Activated T-helper 1 cell treated with anti-CD3 and anti-CD28 coated beads, Interleukin-2, amount 50 U/mL, for 16 hours (primary cell): ENCODE measurements around the gene POU3F2.

Experiments
- DNase-seq, 2 donors: peaks; one replicate each; pipeline ENCODE4 v3.0.0-alpha.2; 2020; ENCODE audit warnings: low read depth in 1 of 2, low spot score in 1 of 2

Gene POU3F2

DNA sequence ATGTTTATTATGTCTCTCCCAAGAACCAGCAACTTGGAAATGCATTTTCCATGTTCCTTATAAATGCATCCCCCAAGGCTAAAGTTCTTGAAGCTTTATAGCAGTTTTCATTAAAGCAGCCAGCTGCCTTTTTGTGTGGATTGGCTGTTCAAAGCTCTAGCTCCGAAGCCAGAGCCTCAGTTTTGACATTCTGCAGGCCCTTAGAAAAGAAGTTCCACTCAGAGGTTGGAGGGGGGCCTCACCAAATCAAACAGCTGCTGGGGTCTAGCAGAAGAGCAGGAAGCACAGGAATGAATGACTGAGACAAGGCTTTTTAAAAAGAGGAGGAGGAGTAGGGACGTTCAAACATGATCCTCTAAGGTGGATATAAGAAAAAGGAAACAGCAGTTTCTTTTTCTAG is 4.2 kb upstream of the POU3F2 start:
- DNase-seq: no peak

GRCh38 chr6:98831057-98831958 is 3.1 kb upstream of the POU3F2 start:
- no peak for DNase-seq

DNA sequence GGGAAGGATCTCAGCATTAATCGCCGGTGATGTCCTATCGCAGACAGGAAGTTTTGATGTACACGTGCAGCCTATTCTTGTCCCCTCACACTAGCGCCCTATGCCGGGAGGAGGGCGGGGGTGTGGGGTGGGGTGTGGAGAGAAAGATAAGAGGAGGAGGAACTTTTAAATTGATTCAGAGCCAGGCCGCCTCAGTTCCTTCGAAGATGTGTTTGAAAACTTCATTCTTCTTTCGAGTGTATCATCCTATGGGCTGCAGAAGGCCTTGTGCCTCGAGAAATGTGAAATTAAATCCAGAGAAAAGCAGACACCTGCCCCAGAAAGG is 2.5 kb upstream of the POU3F2 start:
- no peak for DNase-seq

- DNase-seq: no peak
These were observed 1.9 kb upstream of the POU3F2 start for GRCh38 chr6:98832284-98833056.

- DNase-seq: no peak
These were observed 1.4 kb upstream of the POU3F2 start for GRCh38 chr6:98833057-98833306.

DNA sequence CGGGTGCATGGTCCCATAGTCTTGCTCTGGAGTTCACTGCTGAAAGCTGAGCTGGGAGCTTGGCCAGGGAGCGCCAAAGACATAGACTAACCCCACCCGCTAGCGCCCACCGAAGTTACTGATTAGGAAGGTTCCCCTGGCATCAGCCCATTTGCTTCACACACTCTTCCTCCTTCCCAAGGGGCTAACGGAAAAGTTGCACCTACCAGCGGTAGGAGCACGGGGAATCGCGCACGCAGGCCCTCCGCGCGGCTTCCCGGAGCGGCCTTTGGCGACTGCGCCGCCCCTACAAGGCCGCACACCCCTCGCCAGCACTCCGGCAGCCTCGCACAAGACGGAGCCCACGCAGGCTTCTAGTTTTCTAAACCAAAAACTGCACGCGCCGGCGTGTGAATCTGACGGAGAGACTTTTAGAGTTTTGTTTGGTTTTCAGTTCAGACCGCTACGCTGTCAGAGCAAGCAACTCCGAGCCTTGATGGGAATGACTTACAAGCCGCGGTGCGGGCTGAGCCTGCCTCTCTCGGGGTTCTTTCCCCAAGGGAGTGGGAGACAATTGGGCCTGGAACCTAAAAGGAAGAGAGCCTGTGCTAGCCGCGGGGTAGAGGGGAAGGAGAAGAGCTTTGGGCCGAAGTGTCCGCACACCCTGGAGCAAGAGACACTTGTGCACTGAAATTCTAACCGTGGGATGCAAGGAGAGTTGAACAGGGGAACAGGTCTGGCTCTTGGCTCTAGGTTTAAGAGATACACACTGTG is 891 bp upstream of the POU3F2 start:
- DNase-seq: no peak

DNA sequence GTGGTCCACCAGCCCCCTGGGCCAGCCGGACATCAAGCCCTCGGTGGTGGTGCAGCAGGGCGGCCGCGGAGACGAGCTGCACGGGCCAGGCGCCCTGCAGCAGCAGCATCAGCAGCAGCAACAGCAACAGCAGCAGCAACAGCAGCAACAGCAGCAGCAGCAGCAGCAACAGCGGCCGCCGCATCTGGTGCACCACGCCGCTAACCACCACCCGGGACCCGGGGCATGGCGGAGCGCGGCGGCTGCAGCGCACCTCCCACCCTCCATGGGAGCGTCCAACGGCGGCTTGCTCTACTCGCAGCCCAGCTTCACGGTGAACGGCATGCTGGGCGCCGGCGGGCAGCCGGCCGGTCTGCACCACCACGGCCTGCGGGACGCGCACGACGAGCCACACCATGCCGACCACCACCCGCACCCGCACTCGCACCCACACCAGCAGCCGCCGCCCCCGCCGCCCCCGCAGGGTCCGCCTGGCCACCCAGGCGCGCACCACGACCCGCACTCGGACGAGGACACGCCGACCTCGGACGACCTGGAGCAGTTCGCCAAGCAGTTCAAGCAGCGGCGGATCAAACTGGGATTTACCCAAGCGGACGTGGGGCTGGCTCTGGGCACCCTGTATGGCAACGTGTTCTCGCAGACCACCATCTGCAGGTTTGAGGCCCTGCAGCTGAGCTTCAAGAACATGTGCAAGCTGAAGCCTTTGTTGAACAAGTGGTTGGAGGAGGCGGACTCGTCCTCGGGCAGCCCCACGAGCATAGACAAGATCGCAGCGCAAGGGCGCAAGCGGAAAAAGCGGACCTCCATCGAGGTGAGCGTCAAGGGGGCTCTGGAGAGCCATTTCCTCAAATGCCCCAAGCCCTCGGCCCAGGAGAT is 1.0 kb downstream of the POU3F2 start:
- no peak for DNase-seq

GRCh38 chr6:98836025-98836961 is 1.9 kb downstream of the POU3F2 start:
- DNase-seq: no peak

- DNase-seq: no peak
These were observed 2.9 kb downstream of the POU3F2 start for GRCh38 chr6:98836962-98837944.

GRCh38 chr6:98838032-98838431 is 3.7 kb downstream of the POU3F2 start:
- no peak for DNase-seq

GRCh38 chr6:98838975-98839374 is 4.6 kb downstream of the POU3F2 start:
- DNase-seq: no peak

DNA sequence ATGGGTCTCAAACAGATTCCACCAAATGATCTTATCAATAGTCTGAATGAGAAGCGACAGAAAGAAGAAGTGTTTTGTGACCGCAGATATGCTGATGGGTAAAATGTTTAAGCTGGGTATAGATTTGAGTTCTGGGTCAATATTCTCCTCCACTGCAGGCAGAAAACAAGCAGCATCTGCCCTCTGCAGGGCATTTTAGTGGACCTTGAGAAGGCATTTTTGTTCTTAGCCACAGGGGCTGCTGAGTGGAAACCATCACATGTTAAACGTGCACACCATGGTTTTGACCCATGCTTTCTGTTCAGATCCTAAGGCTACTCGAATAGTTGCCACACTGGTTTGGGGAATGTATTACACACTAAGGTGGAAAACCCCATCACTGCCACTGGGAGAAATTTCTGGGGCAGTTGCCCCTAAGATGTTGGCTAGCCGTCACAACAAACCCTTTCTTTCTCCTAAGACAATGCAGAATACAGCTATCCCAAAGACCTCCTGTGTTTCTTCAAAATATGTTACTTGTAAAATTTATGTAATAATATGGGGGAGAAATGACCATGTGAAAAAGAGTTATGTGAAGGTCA is 5.5 kb downstream of the POU3F2 start:
- no peak for DNase-seq

GRCh38 chr6:98840385-98840784 is 6.0 kb downstream of the POU3F2 start:
- no peak for DNase-seq

- no peak for DNase-seq
These were observed 6.7 kb downstream of the POU3F2 start for GRCh38 chr6:98840996-98841513.

GRCh38 chr6:98841621-98842341 is 7.4 kb downstream of the POU3F2 start:
- DNase-seq: no peak

GRCh38 chr6:98842342-98843180 is 8.2 kb downstream of the POU3F2 start:
- DNase-seq: no peak
